HepG2 (cell line): ENCODE measurements around the gene ANKRD31.
"Not testable (repeated sequence)": the region's sequence is repeated elsewhere in the genome, so short reads cannot be mapped to it uniquely, and the experiment has no call there.

Experiments used
- FOXJ3 ChIP-seq: sonication (generic); formaldehyde crosslinking; IDR thresholded peaks from 2 replicates; pipeline ENCODE4 v1.4.0; 2020; ENCODE audit warnings: missing genetic modification reagents, mild to moderate bottlenecking, borderline replicate concordance
- GPN1 ChIP-seq: sonication (generic); formaldehyde crosslinking; IDR thresholded peaks from 2 replicates; pipeline ENCODE4 v1.5.1; 2020; ENCODE audit warnings: missing genetic modification reagents, borderline replicate concordance
- POLR2A ChIP-seq, 2 experiments: IDR thresholded peaks; 2 replicates each; pipeline ENCODE4 v1.6.1; 2011; ENCODE audit warnings: low read depth in 2 of 2, low read length in 2 of 2, mild to moderate bottlenecking in 1 of 2, moderate library complexity in 1 of 2; ENCODE audit not compliant: insufficient read depth in 1 of 2
- SIN3A ChIP-seq: IDR thresholded peaks from 2 replicates; pipeline ENCODE4 v1.6.1; 2011; ENCODE audit warnings: low read depth, mild to moderate bottlenecking, control low read depth, low read length, borderline replicate concordance
- TF ChIP-seq, protein P1 (sequence below): sonication (generic); formaldehyde crosslinking; IDR thresholded peaks from 2 replicates; pipeline ENCODE4 v1.5.0; 2020; ENCODE audit warnings: mild to moderate bottlenecking, missing genetic modification reagents
- TF ChIP-seq, protein P2 (sequence below): sonication (generic); formaldehyde crosslinking; IDR thresholded peaks from 2 replicates; pipeline ENCODE4 v1.4.0; 2020; ENCODE audit warnings: mild to moderate bottlenecking, missing genetic modification reagents
- TF ChIP-seq, protein P3 (sequence below), 2 experiments: IDR thresholded peaks; 2 replicates each; pipeline ENCODE4 v1.6.1; 2011 to 2012; ENCODE audit warnings: low read length in 2 of 2, borderline replicate concordance in 1 of 2, low read depth in 1 of 2, mild to moderate bottlenecking in 1 of 2, moderate library complexity in 1 of 2

DNA sequence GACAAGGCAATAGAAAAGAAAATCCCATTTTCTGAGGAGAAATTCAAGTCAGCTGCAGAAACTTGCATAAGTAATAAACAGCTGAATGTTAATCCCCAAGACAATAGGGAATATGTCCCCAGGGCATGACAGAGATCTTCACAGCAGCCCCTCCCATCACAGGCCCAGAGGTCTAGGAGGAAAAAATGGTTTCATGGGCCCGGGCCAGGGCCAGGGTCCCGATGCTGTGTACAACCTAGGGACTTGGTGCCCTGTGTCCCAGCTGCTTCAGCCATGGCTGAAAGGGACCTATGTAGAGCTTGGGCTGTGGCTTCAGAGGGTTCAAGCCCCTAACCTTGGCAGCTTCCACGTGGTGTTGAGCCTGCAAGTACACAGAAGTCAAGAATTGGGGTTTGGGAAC lies 75.2 kb downstream of the ANKRD31 start:
- TF ChIP-seq, protein P1, sequence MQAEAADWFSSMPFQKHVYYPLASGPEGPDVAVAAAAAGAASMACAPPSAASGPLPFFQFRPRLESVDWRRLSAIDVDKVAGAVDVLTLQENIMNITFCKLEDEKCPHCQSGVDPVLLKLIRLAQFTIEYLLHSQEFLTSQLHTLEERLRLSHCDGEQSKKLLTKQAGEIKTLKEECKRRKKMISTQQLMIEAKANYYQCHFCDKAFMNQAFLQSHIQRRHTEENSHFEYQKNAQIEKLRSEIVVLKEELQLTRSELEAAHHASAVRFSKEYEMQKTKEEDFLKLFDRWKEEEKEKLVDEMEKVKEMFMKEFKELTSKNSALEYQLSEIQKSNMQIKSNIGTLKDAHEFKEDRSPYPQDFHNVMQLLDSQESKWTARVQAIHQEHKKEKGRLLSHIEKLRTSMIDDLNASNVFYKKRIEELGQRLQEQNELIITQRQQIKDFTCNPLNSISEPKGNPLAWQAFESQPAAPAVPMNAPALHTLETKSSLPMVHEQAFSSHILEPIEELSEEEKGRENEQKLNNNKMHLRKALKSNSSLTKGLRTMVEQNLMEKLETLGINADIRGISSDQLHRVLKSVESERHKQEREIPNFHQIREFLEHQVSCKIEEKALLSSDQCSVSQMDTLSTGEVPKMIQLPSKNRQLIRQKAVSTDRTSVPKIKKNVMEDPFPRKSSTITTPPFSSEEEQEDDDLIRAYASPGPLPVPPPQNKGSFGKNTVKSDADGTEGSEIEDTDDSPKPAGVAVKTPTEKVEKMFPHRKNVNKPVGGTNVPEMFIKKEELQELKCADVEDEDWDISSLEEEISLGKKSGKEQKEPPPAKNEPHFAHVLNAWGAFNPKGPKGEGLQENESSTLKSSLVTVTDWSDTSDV (CRISPR knock-in tag), result not testable (repeated sequence)
- TF ChIP-seq, protein P2, sequence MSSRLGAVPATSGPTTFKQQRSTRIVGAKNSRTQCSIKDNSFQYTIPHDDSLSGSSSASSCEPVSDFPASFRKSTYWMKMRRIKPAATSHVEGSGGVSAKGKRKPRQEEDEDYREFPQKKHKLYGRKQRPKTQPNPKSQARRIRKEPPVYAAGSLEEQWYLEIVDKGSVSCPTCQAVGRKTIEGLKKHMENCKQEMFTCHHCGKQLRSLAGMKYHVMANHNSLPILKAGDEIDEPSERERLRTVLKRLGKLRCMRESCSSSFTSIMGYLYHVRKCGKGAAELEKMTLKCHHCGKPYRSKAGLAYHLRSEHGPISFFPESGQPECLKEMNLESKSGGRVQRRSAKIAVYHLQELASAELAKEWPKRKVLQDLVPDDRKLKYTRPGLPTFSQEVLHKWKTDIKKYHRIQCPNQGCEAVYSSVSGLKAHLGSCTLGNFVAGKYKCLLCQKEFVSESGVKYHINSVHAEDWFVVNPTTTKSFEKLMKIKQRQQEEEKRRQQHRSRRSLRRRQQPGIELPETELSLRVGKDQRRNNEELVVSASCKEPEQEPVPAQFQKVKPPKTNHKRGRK (CRISPR knock-in tag), result not testable (repeated sequence)
- not testable (repeated sequence) for TF ChIP-seq POLR2A (IDR thresholded peaks at IDR 0.05; ENCODE audit: insufficient read depth in 1 of 2, low read depth in 2 of 2, low read length in 2 of 2); FOXJ3; SIN3A; GPN1 (CRISPR knock-in tag)
- TF ChIP-seq, protein P3, sequence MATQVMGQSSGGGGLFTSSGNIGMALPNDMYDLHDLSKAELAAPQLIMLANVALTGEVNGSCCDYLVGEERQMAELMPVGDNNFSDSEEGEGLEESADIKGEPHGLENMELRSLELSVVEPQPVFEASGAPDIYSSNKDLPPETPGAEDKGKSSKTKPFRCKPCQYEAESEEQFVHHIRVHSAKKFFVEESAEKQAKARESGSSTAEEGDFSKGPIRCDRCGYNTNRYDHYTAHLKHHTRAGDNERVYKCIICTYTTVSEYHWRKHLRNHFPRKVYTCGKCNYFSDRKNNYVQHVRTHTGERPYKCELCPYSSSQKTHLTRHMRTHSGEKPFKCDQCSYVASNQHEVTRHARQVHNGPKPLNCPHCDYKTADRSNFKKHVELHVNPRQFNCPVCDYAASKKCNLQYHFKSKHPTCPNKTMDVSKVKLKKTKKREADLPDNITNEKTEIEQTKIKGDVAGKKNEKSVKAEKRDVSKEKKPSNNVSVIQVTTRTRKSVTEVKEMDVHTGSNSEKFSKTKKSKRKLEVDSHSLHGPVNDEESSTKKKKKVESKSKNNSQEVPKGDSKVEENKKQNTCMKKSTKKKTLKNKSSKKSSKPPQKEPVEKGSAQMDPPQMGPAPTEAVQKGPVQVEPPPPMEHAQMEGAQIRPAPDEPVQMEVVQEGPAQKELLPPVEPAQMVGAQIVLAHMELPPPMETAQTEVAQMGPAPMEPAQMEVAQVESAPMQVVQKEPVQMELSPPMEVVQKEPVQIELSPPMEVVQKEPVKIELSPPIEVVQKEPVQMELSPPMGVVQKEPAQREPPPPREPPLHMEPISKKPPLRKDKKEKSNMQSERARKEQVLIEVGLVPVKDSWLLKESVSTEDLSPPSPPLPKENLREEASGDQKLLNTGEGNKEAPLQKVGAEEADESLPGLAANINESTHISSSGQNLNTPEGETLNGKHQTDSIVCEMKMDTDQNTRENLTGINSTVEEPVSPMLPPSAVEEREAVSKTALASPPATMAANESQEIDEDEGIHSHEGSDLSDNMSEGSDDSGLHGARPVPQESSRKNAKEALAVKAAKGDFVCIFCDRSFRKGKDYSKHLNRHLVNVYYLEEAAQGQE (IDR thresholded peaks at IDR 0.05; ENCODE audit: borderline replicate concordance in 1 of 2, low read depth in 1 of 2, low read length in 2 of 2), result not testable (repeated sequence)
